Activated naive CD8-positive, alpha-beta T cell treated with anti-CD3 and anti-CD28 coated beads for 36 hours (primary cell): ENCODE results near the gene WDR89. TPM values are rescaled to one million over a fixed set of nuclear protein-coding genes. Genes with fewer than 3 reads are reported as not detected.
"Not testable (repeated sequence)": the region's sequence is repeated elsewhere in the genome, so short reads cannot be mapped to it uniquely, and the experiment has no call there.

ENCODE experiments used
- DNase-seq: peaks from one replicate; pipeline ENCODE4 v3.0.0; 2021
- H3K27ac Mint-ChIP-seq: one replicate; pipeline ENCODE4 v1.8.0; 2022; ENCODE audit warnings: mild to moderate bottlenecking, moderate library complexity, mixed read lengths
- H3K27me3 Mint-ChIP-seq: one replicate; pipeline ENCODE4 v1.8.0; 2022; ENCODE audit warnings: mild to moderate bottlenecking, mixed read lengths
- H3K36me3 Mint-ChIP-seq: one replicate; pipeline ENCODE4 v1.8.0; 2021; ENCODE audit warnings: mild to moderate bottlenecking, mixed read lengths
- H3K4me1 Mint-ChIP-seq: one replicate; pipeline ENCODE4 v1.8.0; 2021; ENCODE audit warnings: mixed read lengths
- H3K4me3 Mint-ChIP-seq: one replicate; pipeline ENCODE4 v1.8.0; 2022; ENCODE audit warnings: mild to moderate bottlenecking, moderate library complexity, mixed read lengths
- H3K9me3 Mint-ChIP-seq: one replicate; pipeline ENCODE4 v1.8.0; 2022; ENCODE audit warnings: mixed read lengths
- total RNA-seq, 2 experiments: library from RNA; stranded (reverse); gene quantifications; one replicate each; pipeline ENCODE4 v1.2.3, GENCODE V29; 2021

Gene WDR89
- total RNA-seq, 2 experiments from 2014 or later = 24.7 to 28.2 TPM

DNA sequence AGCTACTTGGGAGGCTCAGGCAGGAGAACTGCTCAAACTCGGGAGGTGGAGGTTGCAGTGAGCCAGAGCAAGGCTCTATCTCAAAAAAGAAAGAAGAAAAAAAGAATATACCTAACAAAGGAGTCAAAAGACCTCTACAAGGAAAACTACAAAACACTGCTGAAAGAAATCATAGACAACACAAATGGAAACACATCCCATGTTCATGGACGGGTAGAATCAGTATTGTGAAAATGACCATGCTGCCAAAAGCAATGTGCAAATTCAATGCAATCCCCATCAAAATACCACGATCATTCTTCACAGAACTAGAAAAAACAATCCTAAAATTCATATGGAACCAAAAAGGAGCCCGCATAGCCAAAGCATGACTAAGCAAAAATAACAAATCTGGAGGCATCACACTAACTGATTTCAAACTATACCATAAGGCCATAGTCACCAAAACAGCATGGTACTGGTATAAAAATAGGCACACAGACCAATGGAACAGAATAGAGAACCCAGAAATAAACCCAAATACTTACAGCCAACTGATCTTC, 5.5 kb downstream of the WDR89 start:
- H3K27me3 Mint-ChIP-seq, DNase-seq, H3K4me3 Mint-ChIP-seq: not testable (repeated sequence)
- H3K36me3 Mint-ChIP-seq = peaks cover 51% of the 10 kb centered on the region
- peaks cover 55% of the 10 kb centered on the region for H3K4me1 Mint-ChIP-seq
- peak overlapping the region; percentile 8 for H3K27ac Mint-ChIP-seq
- peaks cover 22% of the 10 kb centered on the region for H3K9me3 Mint-ChIP-seq

DNA sequence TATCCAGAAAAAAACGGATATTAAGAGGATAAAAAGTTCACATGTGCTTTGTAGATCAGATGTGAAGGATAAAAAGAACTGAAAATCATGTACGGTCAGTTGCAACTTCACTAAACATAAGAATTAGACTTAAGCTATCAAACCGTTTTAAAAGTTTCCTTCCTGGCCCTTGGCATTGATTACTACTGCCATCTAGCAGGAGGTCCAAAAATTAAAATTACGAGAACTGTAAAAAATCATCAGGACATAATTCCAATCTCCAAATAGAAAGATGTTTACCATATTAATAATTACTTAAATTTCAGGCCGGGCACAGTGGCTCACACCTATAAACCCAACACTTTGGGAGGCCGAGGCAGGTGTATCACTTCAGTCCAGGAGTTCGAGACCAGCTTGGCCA, 7.9 kb downstream of the WDR89 start:
- Mint-ChIP-seq H3K9me3 (peaks cover 22% of the 10 kb centered on the region), H3K27me3 (no peaks in the 10 kb centered on the region), H3K36me3 (peaks cover 44% of the 10 kb centered on the region), H3K27ac (no peak overlapping the region), H3K4me3 (no peak overlapping the region), H3K4me1 (peaks cover 44% of the 10 kb centered on the region)
- DNase-seq = no peak

DNA sequence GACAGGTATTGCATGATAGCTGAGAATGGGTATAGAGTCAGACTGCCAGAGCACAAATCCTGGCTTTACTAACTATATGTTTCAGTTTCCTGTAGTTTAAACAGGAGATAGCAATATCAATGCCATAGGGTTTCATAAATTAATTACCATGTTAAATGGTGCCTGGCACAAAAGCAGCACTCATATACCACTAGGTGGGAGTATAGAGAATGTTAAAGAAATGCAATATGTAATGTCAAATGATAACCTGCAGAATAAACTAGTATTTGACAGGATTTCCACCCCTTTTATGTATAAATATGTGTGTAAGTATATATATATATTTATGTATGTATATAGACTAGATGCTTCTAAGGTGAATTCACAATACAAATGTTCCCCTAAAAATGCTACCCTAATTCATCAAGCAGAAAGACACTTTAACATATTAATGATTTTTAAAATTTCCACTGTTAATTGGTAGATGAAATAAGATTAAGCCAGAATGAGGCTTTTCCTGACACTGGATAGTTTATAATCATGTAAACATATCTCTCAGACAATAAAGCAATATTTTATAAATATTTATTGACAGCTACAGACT, 8.6 kb downstream of the WDR89 start:
- Mint-ChIP-seq H3K4me3 (no peak overlapping the region), H3K9me3 (peaks cover 22% of the 10 kb centered on the region), H3K27me3 (no peaks in the 10 kb centered on the region), H3K4me1 (peaks cover 38% of the 10 kb centered on the region), H3K27ac (no peak overlapping the region), H3K36me3 (peaks cover 39% of the 10 kb centered on the region)
- no peak for DNase-seq

DNA sequence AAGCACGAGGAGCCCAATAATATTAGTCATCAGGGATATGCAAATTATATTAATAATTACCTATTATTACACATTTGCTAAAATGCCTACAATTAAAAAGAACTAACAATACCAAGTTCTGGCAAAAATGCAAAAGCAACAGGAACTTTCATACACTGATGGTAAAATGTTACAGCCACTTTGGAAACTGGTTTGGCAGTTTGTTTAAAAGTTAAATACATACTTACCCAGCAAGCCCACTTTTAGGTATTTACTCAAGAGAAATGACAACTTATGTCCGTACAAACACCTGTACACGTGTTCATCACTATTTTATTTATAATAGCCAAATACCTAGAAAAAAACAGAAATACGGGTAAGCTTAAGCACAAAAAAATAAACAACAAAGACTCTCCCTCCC, 17.0 kb downstream of the WDR89 start:
- Mint-ChIP-seq H3K4me3 (no peak overlapping the region), H3K27me3 (no peaks in the 10 kb centered on the region), H3K27ac (no peak overlapping the region), H3K9me3 (no peaks in the 10 kb centered on the region), H3K4me1 (peaks cover 25% of the 10 kb centered on the region), H3K36me3 (peaks cover 30% of the 10 kb centered on the region)
- no peak for DNase-seq

DNA sequence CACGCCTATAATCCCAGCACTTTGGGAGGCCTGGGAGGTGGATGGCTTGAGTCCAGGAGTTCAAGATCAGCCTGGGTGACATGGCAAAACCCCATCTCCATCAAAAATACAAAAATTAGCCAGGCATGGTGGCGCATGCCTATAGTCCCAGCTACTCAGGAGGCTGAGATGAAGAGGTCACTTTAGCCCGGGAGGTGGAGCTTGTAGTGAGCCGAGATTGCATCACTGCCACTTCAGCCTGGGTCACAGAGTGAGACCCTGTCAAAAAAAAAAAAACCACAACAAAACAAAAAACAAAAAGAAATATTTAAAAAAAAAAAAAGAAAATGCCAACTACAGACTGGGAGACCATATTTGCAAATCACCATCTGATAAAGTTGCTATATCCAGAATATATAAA, 17.5 kb downstream of the WDR89 start:
- no peak for DNase-seq
- Mint-ChIP-seq H3K4me3 (no peak overlapping the region), H3K27me3 (no peaks in the 10 kb centered on the region), H3K27ac (no peak overlapping the region), H3K9me3 (no peaks in the 10 kb centered on the region), H3K36me3 (peaks cover 28% of the 10 kb centered on the region), H3K4me1 (peaks cover 26% of the 10 kb centered on the region)

DNA sequence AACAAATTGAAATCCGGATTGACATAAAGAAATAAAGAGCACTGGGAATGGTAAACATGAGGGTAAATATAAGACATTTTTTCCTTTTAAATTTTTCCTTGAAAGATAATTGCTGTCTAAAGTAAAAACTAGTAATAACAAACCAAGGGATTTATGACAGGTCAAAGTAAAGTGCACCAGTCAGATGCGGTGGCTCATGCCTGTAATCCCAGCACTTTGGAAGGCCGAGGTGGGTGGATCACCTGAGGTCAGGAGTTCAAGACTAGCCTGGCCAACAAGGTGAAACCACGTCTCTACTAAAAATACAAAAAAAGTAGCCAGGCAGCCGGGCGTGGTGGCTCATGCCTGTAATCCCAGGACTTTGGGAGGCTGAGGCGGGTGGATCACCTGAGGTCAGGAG, 19.7 kb downstream of the WDR89 start:
- not testable (repeated sequence) for H3K4me3 Mint-ChIP-seq, DNase-seq, H3K27ac Mint-ChIP-seq, H3K27me3 Mint-ChIP-seq, H3K9me3 Mint-ChIP-seq
- peaks cover 31% of the 10 kb centered on the region for H3K36me3 Mint-ChIP-seq
- peaks cover 30% of the 10 kb centered on the region for H3K4me1 Mint-ChIP-seq

DNA sequence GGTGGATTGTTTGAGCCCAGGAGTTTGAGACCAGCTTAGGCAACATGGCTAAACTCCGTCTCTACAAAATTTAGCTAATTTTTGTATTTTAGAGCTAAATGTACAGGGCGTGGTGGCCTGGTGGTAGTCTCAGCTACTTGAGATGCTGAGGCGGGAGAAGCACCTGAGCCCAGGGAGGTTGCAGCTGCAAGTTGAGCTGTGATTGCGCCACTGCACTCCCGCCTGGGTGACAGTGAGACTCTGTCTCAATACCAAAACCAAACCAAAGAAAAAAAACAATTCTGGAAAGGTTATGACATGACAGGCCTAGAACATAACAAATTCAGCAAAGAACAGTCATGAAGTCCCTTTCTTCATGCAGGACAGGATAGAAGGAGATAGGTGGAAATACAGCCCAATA, 25.7 kb downstream of the WDR89 start:
- peaks cover 29% of the 10 kb centered on the region for H3K4me1 Mint-ChIP-seq
- no peak overlapping the region for H3K27ac Mint-ChIP-seq
- H3K27me3 Mint-ChIP-seq = no peaks in the 10 kb centered on the region
- peaks cover 30% of the 10 kb centered on the region for H3K36me3 Mint-ChIP-seq
- no peak overlapping the region for H3K4me3 Mint-ChIP-seq
- no peak for DNase-seq
- no peaks in the 10 kb centered on the region for H3K9me3 Mint-ChIP-seq

DNA sequence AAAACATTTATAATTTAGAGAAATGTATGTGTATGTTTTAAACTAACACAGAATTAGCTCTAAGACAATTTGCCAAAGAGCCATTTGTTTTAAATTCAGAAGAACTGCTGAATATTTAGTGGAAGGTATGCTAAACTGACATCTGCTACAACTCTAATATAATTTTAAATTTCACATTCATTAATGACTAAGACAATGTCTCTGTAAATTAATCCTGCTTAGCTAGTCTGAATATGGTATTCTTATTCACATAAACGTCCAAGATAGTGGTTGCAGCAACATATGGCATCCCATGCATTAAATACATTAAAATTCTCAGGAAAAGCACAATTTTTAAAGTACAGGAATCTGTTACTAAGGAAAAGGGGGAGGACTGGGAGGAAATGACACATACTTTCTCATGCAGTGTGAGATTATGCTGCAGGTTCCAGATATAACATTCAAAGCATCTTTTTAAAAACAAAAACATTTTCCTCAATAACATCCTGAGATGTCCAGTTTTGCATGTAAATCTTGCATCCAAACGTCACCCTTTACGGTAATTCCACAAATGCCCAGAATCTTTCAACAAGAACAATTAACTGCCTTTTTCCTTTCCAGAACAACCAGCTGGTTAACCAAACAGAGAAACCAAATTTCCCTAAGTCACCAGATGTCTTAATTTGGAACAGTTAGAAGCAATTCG, 26.9 kb downstream of the WDR89 start:
- Mint-ChIP-seq H3K9me3 (no peaks in the 10 kb centered on the region), H3K27ac (no peak overlapping the region), H3K4me3 (no peak overlapping the region), H3K4me1 (peaks cover 25% of the 10 kb centered on the region), H3K36me3 (peaks cover 30% of the 10 kb centered on the region), H3K27me3 (no peaks in the 10 kb centered on the region)
- no peak for DNase-seq

DNA sequence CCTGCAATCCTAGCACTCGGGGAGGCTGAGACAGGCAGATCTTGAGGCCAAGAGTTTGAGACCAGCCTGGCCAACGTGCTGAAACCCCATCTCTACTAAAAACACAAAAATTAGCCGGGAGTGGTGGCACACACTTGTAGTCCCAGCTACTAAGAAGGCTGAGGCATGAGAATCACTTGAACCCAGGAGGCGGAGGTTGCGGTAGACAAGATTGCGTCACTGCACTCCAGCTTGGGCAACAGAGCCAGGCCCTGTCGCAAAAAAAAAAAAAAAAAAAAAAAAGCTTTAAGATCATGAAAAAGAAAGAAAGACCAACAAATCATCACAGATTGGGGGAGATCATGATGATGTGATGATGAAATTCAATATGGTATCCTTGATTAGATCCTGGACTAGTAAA, 30.6 kb downstream of the WDR89 start:
- H3K4me3 Mint-ChIP-seq = no peak overlapping the region

DNA sequence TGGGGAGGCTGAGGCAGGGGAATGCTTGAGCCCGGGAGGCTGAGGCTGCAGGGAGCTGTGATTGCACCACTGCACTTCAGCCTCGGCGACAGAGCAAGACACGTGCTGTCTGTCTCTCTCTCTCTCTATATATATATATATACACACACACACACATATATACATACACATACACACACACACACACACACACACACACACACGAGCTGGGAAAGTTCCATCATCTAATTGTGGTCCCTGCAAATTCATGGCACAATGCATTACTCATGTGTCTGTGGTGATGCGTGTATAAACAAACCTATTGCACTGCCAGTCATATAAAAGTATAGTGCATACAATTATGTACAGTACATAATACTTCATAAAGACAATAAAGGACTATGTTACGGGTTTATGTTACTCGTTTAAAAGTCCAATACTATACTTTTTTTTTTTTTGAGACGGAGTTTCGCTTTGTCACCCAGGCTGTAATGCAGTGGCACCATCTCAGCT, 36.6 kb downstream of the WDR89 start:
- DNase-seq = no peak
- Mint-ChIP-seq H3K27me3 (no peaks in the 10 kb centered on the region), H3K9me3 (no peaks in the 10 kb centered on the region), H3K36me3 (peaks cover 37% of the 10 kb centered on the region), H3K27ac (no peak overlapping the region), H3K4me3 (no peak overlapping the region), H3K4me1 (peaks cover 15% of the 10 kb centered on the region)

More for the DNA sequence above, 30.6 kb downstream of the WDR89 start:
- no peak for DNase-seq
- H3K27ac Mint-ChIP-seq = no peak overlapping the region
- peaks cover 27% of the 10 kb centered on the region for H3K36me3 Mint-ChIP-seq
- no peaks in the 10 kb centered on the region for H3K9me3 Mint-ChIP-seq
- peaks cover 13% of the 10 kb centered on the region for H3K4me1 Mint-ChIP-seq
- no peaks in the 10 kb centered on the region for H3K27me3 Mint-ChIP-seq

DNA sequence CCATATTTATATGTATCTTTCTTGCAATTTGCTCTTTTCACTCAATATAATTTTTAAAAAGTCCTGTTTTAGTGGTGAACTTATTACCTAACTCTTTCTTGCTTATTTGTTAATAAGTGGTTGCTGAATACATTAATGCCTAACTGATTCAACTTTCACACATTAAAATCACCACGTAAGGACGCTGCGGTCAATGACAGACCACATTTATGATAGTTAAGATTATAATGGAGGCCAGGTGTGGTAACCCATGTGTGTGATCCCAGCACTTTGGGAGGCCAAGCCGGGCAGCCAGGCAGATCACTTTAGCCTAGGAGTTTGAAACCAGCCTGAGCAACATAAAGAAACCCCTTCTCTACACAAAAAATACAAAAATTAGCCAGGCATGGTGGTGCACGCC, 37.0 kb downstream of the WDR89 start:
- H3K4me3 Mint-ChIP-seq = no peak overlapping the region
- DNase-seq = no peak
- H3K4me1 Mint-ChIP-seq = peaks cover 15% of the 10 kb centered on the region
- no peaks in the 10 kb centered on the region for H3K9me3 Mint-ChIP-seq
- H3K27ac Mint-ChIP-seq = no peak overlapping the region
- H3K27me3 Mint-ChIP-seq = no peaks in the 10 kb centered on the region
- H3K36me3 Mint-ChIP-seq = peaks cover 40% of the 10 kb centered on the region

DNA sequence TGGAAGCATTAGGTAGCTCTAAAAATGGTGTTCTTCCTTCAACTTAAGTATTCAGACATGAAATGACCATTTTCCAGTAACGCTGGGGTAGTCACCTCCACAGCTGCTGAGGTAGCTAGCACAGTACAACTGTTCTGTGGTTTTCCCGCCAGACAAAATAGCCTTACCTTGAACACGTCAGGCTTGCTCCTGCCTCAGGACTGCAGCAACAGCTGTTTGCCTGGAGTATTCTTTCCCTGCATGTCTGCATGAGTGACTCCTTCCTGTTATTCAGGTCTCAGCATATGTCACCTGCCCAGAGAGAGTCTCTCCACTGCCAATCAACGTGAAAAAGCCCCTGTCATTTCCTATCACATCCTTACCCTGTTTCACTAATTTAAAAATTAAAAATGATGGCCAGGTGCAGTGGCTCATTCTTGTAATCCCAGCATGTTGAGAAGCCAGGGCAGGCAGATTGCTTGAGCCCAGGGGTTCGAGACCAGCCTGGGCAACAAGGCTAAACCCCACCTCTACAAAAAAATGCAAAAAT, 37.9 kb downstream of the WDR89 start:
- Mint-ChIP-seq H3K27me3 (no peaks in the 10 kb centered on the region), H3K4me1 (peaks cover 15% of the 10 kb centered on the region), H3K4me3 (no peak overlapping the region), H3K9me3 (no peaks in the 10 kb centered on the region), H3K27ac (peak overlapping the region; percentile 30), H3K36me3 (peaks cover 49% of the 10 kb centered on the region)
- no peak for DNase-seq

DNA sequence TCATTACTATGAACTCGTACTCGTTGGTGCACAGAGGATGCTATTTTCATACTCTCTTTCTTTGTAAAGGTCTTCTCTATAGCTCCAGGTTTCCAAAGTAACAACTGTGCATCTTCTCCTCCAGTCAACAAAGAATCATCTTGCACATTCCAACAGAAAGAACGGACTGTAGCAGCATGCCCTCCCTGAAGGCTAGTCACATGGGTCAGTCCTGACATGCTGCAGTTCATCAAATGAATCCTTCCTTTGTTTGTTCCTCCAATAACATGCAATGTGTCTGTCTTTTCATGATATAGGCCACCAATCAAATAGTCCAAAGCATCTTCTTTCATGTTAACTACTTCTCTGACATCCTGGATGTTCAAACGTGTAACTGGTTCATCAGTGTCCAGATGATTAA, 42.9 kb downstream of the WDR89 start:
- no peak overlapping the region for H3K27ac Mint-ChIP-seq
- H3K4me3 Mint-ChIP-seq = no peak overlapping the region
- H3K4me1 Mint-ChIP-seq = peaks cover 11% of the 10 kb centered on the region
- peaks cover 26% of the 10 kb centered on the region for H3K9me3 Mint-ChIP-seq
- no peak for DNase-seq
- no peaks in the 10 kb centered on the region for H3K27me3 Mint-ChIP-seq
- peaks cover 82% of the 10 kb centered on the region for H3K36me3 Mint-ChIP-seq

DNA sequence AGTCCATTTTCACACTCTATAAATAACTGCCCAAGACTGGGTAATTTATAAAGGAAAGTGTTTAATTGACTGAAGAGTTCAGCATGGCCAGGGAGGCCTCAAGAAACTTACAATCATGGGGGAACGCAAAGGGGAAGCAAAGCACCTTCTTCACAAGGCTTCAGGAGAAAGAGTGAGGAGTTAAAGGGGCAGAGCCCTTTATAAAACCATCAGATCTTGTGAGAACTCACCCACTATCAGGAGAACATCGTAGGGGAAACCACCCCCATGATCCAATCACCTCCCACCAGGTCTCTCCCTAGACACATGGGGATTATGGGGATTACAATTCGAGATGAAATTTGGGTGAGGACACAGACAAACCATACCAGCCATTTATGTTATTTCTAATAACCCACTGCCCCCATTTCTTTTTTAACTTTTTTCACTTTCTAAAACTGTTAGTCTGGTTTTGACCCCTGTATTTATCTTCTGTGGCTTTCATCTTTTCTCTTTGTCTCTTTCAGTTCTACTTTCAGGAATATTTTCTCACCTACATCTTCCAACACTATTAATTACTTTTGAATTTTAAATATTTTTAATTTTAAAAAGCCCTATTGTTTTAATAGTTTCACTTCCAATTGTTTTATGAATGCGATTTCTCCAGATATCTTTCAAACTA, 44.5 kb downstream of the WDR89 start:
- DNase-seq = no peak
- Mint-ChIP-seq H3K27ac (no peak overlapping the region), H3K9me3 (peaks cover 30% of the 10 kb centered on the region), H3K4me3 (no peak overlapping the region), H3K27me3 (no peaks in the 10 kb centered on the region), H3K36me3 (peaks cover 73% of the 10 kb centered on the region), H3K4me1 (peaks cover 9% of the 10 kb centered on the region)
